ENCODE data around the gene IL36B.

IL36B gene

GRCh38 chr2:112997151-112997550 lies 55.5 kb downstream of the IL36B start:
- TF ChIP-seq, protein P1, sequence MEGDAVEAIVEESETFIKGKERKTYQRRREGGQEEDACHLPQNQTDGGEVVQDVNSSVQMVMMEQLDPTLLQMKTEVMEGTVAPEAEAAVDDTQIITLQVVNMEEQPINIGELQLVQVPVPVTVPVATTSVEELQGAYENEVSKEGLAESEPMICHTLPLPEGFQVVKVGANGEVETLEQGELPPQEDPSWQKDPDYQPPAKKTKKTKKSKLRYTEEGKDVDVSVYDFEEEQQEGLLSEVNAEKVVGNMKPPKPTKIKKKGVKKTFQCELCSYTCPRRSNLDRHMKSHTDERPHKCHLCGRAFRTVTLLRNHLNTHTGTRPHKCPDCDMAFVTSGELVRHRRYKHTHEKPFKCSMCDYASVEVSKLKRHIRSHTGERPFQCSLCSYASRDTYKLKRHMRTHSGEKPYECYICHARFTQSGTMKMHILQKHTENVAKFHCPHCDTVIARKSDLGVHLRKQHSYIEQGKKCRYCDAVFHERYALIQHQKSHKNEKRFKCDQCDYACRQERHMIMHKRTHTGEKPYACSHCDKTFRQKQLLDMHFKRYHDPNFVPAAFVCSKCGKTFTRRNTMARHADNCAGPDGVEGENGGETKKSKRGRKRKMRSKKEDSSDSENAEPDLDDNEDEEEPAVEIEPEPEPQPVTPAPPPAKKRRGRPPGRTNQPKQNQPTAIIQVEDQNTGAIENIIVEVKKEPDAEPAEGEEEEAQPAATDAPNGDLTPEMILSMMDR (conservative IDR thresholded peaks at IDR 0.05; ENCODE audit: low read depth, low read length) = no peak
- no peak overlapping the region for H3K4me3 ChIP-seq (ENCODE audit: low read length)
- DNase-seq (ENCODE audit: low read depth) = no peak

GRCh38 chr2:112996635-112997034 lies 56.0 kb downstream of the IL36B start:
- H3K4me3 ChIP-seq (ENCODE audit: low read length) = no peak overlapping the region
- TF ChIP-seq, protein P1 (conservative IDR thresholded peaks at IDR 0.05; ENCODE audit: low read depth, low read length) = no peak
- DNase-seq (ENCODE audit: low read depth) = no peak

GRCh38 chr2:112995346-112995920 lies 57.2 kb downstream of the IL36B start:
- TF ChIP-seq, protein P1 (conservative IDR thresholded peaks at IDR 0.05; ENCODE audit: low read depth, low read length) = no peak
- DNase-seq (ENCODE audit: low read depth) = no peak
- H3K4me3 ChIP-seq (ENCODE audit: low read length) = no peak overlapping the region

GRCh38 chr2:112994648-112995047 lies 58.0 kb downstream of the IL36B start:
- TF ChIP-seq, protein P1 (conservative IDR thresholded peaks at IDR 0.05; ENCODE audit: low read depth, low read length) = no peak
- H3K4me3 ChIP-seq (ENCODE audit: low read length) = no peak overlapping the region

DNA sequence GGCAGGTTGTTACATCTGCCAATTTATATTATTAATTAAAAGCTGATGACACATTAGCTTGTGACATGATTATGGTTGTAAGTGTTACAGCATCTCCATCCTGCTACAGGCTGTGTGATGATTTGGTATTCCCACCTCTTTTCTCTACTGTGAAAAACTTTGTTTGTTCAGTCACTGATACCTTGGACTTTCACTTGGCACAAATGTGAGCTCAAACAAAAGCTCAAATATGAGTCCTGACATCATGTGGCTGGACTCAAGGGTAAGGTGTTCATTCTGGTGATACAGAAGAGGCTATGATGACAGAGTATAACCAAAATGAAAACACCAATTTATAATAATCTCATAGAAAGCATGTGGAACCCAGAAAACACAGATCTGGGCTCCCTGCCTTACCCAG lies 58.8 kb downstream of the IL36B start:
- no peak overlapping the region for H3K4me3 ChIP-seq (ENCODE audit: low read length)
- TF ChIP-seq, protein P1 (conservative IDR thresholded peaks at IDR 0.05; ENCODE audit: low read depth, low read length) = no peak
- DNase-seq (ENCODE audit: low read depth) = no peak

More at GRCh38 chr2:112994648-112995047, 58.0 kb downstream of the IL36B start:
- DNase-seq (ENCODE audit: low read depth) = no peak

- TF ChIP-seq, protein P1 (conservative IDR thresholded peaks at IDR 0.05; ENCODE audit: low read depth, low read length) = no peak
- DNase-seq (ENCODE audit: low read depth) = no peak
- no peak overlapping the region for H3K4me3 ChIP-seq (ENCODE audit: low read length)
These were observed 63.1 kb downstream of the IL36B start for GRCh38 chr2:112989611-112990010.

- H3K4me3 ChIP-seq (ENCODE audit: low read length) = no peak overlapping the region
- TF ChIP-seq, protein P1 (conservative IDR thresholded peaks at IDR 0.05; ENCODE audit: low read depth, low read length) = no peak
- DNase-seq (ENCODE audit: low read depth) = no peak
These were observed 67.6 kb downstream of the IL36B start for GRCh38 chr2:112985090-112985489.
